Stimulated activated CD8-positive, alpha-beta memory T cell treated with anti-CD3 and anti-CD28 coated beads, Interleukin-7, amount 100 ng/mL, for 24 hours (primary cell): Measurements from ENCODE around the gene PI4KA.
"Not testable (repeated sequence)": the region's sequence is repeated elsewhere in the genome, so short reads cannot be mapped to it uniquely, and the experiment has no call there.

Source experiments
- DNase-seq: peaks from one replicate; pipeline ENCODE4 v3.0.0-alpha.2; 2020; ENCODE audit warnings: low read depth

The PI4KA gene

DNA sequence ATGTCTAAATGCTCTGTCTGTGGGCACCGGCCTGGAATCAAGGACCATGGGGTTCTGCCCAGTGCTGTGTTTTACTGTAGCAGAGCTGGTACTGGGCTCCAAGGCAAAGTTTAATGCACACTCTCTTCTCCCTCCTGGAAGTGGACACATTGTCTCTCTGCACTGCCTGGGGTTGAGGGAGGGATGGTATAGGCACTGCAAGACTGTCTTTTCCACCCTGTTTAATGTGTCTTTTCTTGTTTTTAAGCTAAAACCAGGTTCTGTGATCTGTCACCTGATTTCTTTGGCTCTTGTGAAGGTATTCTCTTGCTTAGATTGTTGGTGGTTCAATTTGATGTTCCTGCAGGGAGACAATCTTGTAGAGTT lies 194.0 kb downstream of the PI4KA start:
- DNase-seq, result no peak

DNA sequence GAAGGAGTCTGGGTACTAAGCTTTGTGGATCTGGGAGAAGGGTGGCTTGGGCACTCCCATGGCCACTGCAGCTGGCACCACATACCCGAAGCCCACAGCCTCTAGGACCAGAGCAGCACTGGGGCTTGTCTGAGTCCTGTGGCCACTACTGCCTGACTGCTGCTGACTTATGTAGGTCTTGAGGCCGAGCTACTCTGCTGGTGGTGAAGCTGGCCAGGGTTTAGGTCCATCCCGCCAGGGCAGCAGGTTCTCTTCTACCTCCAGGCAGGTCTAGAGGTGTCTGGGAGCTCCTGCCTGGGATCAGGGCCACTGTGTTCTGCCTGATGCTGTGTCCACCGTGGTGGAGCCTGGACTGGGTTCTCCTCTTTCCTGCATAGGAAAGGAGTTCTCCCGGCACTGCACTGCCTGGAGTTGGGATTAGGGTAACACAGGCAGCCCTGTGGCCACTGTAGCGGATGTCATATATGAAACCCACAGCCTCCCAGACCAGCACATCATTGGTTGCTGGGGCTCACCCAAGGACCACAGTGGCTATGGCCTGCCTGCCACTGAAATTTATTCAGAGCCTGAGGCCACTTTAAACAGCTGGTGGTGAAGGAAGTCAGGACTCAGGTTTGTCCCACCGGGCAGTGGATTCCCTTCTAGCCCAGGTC lies 194.5 kb downstream of the PI4KA start:
- DNase-seq, result no peak

DNA sequence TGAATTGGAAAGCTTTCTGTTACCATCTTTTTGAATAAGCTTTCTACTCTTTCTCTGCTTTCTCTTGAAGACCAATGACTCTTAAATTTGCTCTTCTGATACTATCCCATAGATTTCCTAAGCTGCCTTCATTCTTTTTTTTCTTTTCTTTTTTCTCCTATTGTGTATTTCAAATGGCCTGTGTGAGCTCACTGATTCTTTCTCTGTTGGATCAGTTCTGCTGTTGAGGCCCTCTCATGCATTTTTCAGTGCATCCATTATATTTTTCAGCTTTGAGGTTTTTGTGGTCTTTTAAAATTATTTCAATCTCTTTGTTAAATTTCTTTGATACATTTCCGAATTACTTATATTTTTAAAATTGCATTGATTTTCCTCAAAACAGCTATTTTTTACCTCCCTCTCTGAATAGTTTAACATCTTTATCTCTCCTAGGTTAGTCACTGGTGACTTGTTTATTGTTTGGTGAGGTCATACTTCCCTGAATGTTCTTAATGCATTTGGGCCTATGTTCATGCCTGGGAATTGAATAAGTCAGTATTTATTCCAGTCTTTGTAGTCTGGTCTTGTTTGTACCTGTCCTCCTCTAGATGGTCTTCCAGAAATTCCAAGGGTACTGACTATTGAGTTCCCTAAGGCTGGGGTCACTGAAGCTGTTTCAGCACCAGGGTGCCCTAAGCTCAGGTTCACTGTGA lies 195.3 kb downstream of the PI4KA start:
- no peak for DNase-seq

DNA sequence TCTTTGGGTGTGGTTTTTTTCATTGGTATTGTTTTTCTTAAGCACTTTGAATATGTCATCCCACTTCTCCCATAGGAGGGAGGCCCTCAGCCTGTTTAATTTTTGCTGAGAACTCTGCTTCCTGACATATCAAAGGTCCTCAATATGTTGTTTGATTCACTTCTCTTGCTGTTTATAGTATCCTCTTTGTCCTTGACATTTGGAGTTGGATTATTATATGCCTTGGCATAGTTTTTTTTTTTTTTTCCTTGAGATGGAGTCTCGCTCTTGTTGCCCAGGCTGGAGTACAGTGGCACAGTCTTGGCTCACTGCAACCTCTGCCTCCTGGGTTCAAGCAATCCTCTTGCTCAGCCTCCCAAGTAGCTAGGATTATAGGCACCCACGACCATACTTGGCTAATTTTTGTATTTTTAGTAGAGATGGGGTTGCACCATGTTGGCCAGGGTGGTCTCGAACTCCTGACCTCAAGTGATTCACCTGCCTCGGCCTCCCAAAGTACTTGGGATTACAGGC lies 196.0 kb downstream of the PI4KA start:
- DNase-seq, result not testable (repeated sequence)

DNA sequence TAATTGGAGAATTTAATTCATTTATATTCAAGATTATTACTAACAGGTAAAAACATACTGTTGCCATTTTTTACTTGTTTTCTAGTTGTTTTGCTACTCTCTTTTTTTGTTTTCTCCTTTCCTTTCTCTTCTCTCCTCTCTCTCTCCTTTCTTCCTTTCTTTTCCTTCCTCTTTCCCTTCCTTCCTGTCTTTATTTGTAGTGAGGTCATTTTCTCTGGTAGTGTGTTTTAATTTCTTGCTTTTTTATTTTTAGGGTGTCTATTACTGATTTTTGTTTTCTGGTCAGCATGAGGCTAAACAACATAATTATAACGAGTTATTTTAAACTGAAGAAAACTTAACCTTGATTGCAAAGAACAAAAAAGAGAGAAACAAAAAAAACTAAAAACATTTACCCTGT lies 197.1 kb downstream of the PI4KA start:
- DNase-seq, result no peak

DNA sequence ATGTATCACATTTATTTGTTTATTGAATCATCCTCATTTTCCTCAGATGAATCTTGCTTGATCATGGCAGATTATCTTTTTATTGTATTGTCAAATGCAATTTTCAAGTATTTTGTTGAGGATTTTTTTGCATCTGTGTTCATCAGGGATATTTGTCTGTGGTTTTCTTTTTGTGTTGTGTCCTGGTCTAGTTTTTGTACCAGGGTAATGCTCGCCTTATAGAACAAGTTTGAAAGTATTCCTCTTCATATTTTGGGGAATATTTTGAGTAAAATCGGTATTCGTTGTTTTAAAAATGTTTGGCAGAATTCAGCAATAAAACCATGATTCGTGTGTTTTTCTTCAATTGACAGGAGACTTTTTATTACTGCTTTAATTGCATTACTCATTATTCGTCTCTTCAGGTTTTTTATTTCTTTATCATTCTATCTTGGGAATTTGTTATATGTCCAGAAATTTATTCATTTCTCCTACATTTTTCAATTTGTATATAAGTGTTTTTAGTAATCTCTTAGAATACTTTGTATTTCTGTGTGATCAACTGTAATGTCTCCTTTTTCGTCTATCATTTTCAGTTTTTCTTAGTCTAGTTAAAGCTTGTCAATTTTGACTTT lies 198.1 kb downstream of the PI4KA start:
- no peak for DNase-seq

DNA sequence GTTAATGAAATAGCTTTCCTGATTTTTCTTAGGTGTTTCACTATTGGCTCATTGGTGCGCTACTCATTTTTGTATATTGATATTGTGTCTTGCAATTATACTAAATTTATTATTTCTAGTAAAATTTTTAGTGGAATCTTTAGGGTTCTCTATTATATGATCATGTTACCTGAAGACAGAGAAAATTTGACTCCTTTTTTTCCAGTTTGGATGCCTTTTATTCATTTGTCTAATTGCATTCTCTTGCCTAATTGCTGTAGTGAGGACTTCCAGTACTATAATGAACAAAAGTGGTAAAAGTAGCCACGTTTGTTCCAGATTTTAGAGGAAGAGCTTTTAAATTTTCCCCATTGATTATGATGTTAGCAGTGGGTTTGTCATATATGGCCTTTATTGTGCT lies 198.7 kb downstream of the PI4KA start:
- DNase-seq, result no peak

DNA sequence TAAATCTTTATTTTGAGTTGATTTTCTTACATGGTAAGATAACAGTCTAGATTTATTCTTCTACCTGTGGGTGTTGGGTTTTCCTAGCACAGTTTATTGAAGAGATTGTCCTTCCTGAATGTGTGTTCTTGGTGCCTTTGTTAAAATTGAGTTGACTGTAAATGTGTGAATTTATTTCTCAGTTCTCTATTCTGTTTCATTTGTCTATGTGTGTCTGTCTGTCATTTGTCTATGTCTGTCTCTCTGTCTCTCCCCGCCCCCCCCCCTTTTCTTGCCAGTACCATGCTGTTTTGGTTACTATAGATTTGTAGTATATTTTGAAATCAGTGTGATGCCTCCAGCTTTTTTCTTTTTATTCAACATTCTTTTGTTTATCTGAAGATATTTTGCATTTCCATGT lies 199.4 kb downstream of the PI4KA start:
- DNase-seq, result no peak

DNA sequence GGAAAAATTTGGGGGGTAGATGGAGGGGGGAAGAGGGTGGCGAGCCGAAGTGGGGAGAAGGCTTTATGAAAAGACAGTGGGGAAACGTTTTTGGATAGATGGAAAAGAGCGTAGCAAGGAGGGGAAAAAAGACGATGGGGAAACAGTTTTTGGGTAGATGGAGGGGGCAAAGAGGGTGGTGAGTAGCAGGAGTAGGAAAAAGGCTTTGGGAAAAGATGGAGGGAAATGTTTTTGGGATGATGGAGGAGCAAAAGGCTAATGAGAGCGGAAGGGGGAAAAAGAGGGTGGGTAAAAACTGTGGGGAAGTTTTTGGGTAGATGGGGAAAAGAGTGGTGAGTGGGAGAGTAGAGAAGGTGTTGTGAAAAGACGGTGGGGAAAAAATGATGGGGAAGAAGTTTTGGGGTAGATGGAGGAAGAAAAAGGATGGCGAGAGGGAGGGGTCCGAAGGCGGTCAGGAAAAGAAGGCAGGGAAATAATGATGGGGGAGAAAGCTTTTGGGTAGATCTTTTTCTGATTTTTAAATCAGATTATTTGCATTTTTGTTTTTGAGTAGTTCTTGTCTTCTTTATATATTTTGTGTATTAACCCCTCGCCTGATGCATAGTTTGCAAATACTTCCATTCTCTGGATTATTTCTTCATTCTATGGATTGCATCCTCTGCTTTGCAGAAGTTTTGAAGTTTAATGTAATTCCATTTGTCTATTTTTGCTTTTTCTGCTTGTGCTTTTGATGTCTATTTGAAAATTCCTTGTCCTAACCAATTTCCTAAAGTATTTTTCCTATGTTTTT lies 200.0 kb downstream of the PI4KA start:
- DNase-seq, result no peak

DNA sequence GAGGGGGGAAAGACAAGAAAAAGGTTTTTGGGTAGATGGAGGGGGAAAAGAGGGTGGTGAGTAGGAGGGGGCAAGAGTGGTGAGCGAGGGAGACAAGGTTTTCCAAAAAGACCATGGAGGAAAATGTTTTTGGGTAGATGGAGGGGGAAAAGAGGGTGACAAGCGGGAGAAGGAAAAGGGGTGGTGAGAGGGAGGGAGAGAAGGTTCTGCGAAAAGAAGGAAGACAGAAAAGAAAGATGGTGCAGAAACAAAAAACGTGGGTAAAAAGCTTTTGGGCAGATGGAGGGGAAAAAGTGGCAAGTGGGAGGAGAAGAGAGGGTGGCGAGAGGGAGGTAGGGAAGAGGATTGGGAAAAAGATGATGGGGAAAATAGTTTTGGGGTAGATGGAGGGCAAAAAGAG lies 200.6 kb downstream of the PI4KA start:
- no peak for DNase-seq
